ENCODE results near the gene SMAD6. TPM values are rescaled to one million over a fixed set of nuclear protein-coding genes. Genes with fewer than 3 reads are reported as not detected.

The SMAD6 gene
- total and polyA plus RNA-seq, 10 of the 15 experiments (the other 5 are each of a cell fraction or from before 2014, with no cell fraction given), result under 0.01 to 0.10 (median 0.03) TPM; not detected in 7

GRCh38 chr15:66721954-66722353 is 19.9 kb downstream of the SMAD6 start (continued):
- TF ChIP-seq, protein P1, sequence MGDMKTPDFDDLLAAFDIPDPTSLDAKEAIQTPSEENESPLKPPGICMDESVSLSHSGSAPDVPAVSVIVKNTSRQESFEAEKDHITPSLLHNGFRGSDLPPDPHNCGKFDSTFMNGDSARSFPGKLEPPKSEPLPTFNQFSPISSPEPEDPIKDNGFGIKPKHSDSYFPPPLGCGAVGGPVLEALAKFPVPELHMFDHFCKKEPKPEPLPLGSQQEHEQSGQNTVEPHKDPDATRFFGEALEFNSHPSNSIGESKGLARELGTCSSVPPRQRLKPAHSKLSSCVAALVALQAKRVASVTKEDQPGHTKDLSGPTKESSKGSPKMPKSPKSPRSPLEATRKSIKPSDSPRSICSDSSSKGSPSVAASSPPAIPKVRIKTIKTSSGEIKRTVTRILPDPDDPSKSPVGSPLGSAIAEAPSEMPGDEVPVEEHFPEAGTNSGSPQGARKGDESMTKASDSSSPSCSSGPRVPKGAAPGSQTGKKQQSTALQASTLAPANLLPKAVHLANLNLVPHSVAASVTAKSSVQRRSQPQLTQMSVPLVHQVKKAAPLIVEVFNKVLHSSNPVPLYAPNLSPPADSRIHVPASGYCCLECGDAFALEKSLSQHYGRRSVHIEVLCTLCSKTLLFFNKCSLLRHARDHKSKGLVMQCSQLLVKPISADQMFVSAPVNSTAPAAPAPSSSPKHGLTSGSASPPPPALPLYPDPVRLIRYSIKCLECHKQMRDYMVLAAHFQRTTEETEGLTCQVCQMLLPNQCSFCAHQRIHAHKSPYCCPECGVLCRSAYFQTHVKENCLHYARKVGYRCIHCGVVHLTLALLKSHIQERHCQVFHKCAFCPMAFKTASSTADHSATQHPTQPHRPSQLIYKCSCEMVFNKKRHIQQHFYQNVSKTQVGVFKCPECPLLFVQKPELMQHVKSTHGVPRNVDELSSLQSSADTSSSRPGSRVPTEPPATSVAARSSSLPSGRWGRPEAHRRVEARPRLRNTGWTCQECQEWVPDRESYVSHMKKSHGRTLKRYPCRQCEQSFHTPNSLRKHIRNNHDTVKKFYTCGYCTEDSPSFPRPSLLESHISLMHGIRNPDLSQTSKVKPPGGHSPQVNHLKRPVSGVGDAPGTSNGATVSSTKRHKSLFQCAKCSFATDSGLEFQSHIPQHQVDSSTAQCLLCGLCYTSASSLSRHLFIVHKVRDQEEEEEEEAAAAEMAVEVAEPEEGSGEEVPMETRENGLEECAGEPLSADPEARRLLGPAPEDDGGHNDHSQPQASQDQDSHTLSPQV (IDR thresholded peaks at IDR 0.05), result no peak
- TF ChIP-seq, protein P2, sequence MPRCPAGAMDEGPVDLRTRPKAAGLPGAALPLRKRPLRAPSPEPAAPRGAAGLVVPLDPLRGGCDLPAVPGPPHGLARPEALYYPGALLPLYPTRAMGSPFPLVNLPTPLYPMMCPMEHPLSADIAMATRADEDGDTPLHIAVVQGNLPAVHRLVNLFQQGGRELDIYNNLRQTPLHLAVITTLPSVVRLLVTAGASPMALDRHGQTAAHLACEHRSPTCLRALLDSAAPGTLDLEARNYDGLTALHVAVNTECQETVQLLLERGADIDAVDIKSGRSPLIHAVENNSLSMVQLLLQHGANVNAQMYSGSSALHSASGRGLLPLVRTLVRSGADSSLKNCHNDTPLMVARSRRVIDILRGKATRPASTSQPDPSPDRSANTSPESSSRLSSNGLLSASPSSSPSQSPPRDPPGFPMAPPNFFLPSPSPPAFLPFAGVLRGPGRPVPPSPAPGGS (IDR thresholded peaks at IDR 0.05; ENCODE audit: borderline replicate concordance, insufficient read depth, low read depth, low read length, poor library complexity, severe bottlenecking), result no peak
- TF ChIP-seq BRCA1 (IDR thresholded peaks at IDR 0.05; ENCODE audit: low read depth, low read length) (no peak), FOS (IDR thresholded peaks at IDR 0.05; ENCODE audit: borderline replicate concordance, extremely low read depth, insufficient read length) (no peak), MAX (IDR thresholded peaks at IDR 0.05; ENCODE audit: low read depth, low read length) (no peak), ZSCAN29 (IDR thresholded peaks at IDR 0.05) (no peak), RUNX3 (IDR thresholded peaks at IDR 0.05; ENCODE audit: low read length) (no peak), SIX5 (IDR thresholded peaks at IDR 0.05; ENCODE audit: low read depth, low read length, severe bottlenecking) (no peak), GABPA (IDR thresholded peaks at IDR 0.05; ENCODE audit: low read depth) (no peak), POU2F2 (IDR thresholded peaks at IDR 0.05; ENCODE audit: borderline replicate concordance, low read depth, low read length) (no peak)

All from GM12878 (cell line).